HepG2 (cell line): ENCODE measurements around the gene FUZ. TPM values are rescaled to one million over a fixed set of nuclear protein-coding genes. Genes with fewer than 3 reads are reported as not detected.

Source experiments
- ARID2 ChIP-seq: sonication (generic); formaldehyde crosslinking; IDR thresholded peaks from 2 replicates; pipeline ENCODE4 v1.8.1; 2022; ENCODE audit warnings: mild to moderate bottlenecking, missing genetic modification reagents, borderline replicate concordance
- MTF2 ChIP-seq: sonication (generic); formaldehyde crosslinking; IDR thresholded peaks from 2 replicates; pipeline ENCODE4 v1.5.0; 2020; ENCODE audit warnings: missing genetic modification reagents, borderline replicate concordance
- ONECUT2 ChIP-seq: sonication (generic); formaldehyde crosslinking; IDR thresholded peaks from 2 replicates; pipeline ENCODE4 v1.4.0; 2020; ENCODE audit warnings: missing genetic modification reagents
- SMAD3 ChIP-seq: sonication (generic); formaldehyde crosslinking; IDR thresholded peaks from 2 replicates; pipeline ENCODE4 v1.4.0; 2020; ENCODE audit warnings: missing genetic modification reagents
- ZFY ChIP-seq: sonication (generic); formaldehyde crosslinking; IDR thresholded peaks from 2 replicates; pipeline ENCODE4 v1.4.0; 2020; ENCODE audit warnings: missing genetic modification reagents
- ZNF556 ChIP-seq: sonication (generic); formaldehyde crosslinking; IDR thresholded peaks from 2 replicates; pipeline ENCODE4 v1.4.0; 2020; ENCODE audit warnings: mild to moderate bottlenecking, missing genetic modification reagents, borderline replicate concordance
- polyA plus RNA-seq, 8 experiments: library from polyadenylated mRNA; depleted of rRNA in 3 of 8; stranded (reverse) in 7 of 8; unstranded in 1 of 8; fragments of >200 nt; fragmentation: Illumina TruSeq in 4 of 8; extraction: Trizol in 4 of 8; gene quantifications; 2 replicates each; pipeline versions ENCODE4 v1.2.1 to v1.2.3, GENCODE V29; 2011 to 2016; ENCODE audit warnings: low read depth in 4 of 8, missing spikeins in 1 of 8, mixed read lengths in 1 of 8; ENCODE audit not compliant: insufficient read depth in 1 of 8
- total RNA-seq, 5 experiments: library from RNA; depleted of rRNA; stranded (reverse); fragments of >200 nt; fragmentation: Illumina TruSeq; extraction: Trizol; gene quantifications; 2 replicates each; pipeline ENCODE4 v1.2.3, GENCODE V29; 2016; ENCODE audit warnings: low read depth in 1 of 5
- TF ChIP-seq, protein P1 (sequence below): sonication (generic); formaldehyde crosslinking; IDR thresholded peaks from 2 replicates; pipeline ENCODE4 v1.4.0; 2020; ENCODE audit warnings: missing genetic modification reagents, mild to moderate bottlenecking, borderline replicate concordance
- TF ChIP-seq, protein P2 (sequence below): sonication (generic); formaldehyde crosslinking; IDR thresholded peaks from 2 replicates; pipeline ENCODE4 v1.9.0; 2021; ENCODE audit warnings: missing genetic modification reagents, borderline replicate concordance
- TF ChIP-seq, protein P3 (sequence below): sonication (generic); formaldehyde crosslinking; IDR thresholded peaks from 2 replicates; pipeline ENCODE4 v1.4.0; 2020; ENCODE audit warnings: missing genetic modification reagents, borderline replicate concordance

Gene FUZ
- total and polyA plus RNA-seq, 2 of the 13 experiments (the other 11 are each of a cell fraction or from before 2014, with no cell fraction given): 0.08 TPM; not detected in 1

DNA sequence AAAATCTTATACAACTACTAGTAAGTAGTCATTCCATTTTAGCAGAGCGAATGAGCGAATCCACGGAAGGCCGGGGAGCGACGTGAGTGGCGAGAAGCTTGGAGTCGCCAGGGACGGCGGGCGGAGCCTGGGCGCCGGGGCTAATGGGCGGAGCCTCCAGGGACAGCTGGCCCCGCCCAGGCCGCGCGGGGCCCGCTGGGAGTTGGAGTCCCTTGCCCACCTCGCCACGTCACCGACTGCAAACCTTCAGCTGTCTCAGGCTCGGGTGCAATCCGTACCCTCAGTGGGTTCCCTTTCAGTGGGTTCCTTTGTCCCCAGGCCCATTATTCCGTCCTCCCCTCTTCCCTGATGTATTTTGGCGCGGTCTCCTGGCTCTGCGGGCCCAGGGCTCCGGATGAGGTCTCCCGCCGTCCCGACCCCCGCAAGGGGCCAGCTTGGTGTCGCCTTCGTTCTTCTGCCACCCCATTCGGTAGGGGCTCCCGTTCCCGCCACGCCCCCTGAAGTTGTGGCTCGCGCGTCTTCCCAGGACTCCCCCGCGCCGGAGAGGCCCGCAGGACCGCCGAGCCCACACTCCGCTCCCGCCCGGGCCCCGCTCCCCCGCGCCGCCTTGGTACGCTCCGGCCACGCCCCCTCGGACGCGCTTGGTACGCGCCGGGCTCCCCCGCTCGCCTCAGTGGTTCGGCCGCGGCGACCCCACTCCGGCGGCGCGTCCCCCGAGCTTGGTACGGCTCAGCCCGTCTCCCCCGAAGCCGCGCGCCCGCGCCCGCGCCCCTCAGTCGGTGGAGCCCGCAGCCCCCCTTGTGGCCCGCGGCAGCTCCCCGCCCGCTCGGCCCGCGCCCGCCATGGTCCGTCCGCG, 37.6 kb upstream of the FUZ start, which contains the start of gene PTOV1 (continued):
- TF ChIP-seq ONECUT2 (CRISPR knock-in tag) (no peak), MTF2 (CRISPR knock-in tag) (no peak), ZNF556 (no peak), ARID2 (CRISPR knock-in tag) (no peak), SMAD3 (CRISPR knock-in tag) (no peak), ZFY (CRISPR knock-in tag) (peak; percentile 98)
- TF ChIP-seq, protein P1, sequence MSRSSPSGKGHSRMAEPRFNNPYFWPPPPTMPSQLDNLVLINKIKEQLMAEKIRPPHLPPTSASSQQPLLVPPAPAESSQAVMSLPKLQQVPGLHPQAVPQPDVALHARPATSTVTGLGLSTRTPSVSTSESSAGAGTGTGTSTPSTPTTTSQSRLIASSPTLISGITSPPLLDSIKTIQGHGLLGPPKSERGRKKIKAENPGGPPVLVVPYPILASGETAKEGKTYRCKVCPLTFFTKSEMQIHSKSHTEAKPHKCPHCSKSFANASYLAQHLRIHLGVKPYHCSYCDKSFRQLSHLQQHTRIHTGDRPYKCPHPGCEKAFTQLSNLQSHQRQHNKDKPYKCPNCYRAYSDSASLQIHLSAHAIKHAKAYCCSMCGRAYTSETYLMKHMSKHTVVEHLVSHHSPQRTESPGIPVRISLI (CRISPR knock-in tag): no peak
- TF ChIP-seq, protein P2, sequence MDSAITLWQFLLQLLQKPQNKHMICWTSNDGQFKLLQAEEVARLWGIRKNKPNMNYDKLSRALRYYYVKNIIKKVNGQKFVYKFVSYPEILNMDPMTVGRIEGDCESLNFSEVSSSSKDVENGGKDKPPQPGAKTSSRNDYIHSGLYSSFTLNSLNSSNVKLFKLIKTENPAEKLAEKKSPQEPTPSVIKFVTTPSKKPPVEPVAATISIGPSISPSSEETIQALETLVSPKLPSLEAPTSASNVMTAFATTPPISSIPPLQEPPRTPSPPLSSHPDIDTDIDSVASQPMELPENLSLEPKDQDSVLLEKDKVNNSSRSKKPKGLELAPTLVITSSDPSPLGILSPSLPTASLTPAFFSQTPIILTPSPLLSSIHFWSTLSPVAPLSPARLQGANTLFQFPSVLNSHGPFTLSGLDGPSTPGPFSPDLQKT (CRISPR knock-in tag): no peak
- TF ChIP-seq, protein P3, sequence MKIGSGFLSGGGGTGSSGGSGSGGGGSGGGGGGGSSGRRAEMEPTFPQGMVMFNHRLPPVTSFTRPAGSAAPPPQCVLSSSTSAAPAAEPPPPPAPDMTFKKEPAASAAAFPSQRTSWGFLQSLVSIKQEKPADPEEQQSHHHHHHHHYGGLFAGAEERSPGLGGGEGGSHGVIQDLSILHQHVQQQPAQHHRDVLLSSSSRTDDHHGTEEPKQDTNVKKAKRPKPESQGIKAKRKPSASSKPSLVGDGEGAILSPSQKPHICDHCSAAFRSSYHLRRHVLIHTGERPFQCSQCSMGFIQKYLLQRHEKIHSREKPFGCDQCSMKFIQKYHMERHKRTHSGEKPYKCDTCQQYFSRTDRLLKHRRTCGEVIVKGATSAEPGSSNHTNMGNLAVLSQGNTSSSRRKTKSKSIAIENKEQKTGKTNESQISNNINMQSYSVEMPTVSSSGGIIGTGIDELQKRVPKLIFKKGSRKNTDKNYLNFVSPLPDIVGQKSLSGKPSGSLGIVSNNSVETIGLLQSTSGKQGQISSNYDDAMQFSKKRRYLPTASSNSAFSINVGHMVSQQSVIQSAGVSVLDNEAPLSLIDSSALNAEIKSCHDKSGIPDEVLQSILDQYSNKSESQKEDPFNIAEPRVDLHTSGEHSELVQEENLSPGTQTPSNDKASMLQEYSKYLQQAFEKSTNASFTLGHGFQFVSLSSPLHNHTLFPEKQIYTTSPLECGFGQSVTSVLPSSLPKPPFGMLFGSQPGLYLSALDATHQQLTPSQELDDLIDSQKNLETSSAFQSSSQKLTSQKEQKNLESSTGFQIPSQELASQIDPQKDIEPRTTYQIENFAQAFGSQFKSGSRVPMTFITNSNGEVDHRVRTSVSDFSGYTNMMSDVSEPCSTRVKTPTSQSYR (CRISPR knock-in tag): peak; percentile 27; the same call in 1 of the 2 replicates
- TF ChIP-seq, all 625 proteins: peak for 196
